ENCODE results near the gene RCAN1.
A peak's percentile ranks its signal among the peaks of the same experiment; 100 is the strongest.

Gene RCAN1

DNA sequence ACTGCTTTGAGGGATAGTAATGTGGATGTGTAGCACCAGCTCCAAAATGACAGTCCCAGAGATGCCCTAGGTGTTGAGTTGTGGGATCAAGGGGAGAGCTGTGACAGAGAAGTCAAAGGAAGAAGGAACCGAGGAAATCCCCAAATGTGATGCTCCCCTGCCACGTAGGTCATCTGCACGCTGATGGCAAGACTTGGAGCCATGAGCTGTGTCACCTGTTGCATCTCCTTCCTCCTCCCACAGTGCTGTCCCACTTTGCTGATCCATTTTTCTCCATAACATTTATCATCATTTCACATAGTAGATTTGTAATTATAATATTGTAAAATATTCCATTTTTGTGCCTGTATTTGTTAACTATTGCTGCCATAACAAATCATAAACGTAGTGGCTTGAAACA, 17.6 kb upstream of the RCAN1 start:
- H3K4me2 ChIP-seq (ENCODE audit: low read length) = peak overlapping the region; percentile 48
- H3K27me3 ChIP-seq (ENCODE audit: low read depth, low read length) = 0 out of 2 replicates have a peak, but pooled peaks cover 6% of the 10 kb centered on the region
- H3K27ac ChIP-seq (ENCODE audit: low read length) = no peak overlapping the region
- H3K79me2 ChIP-seq (ENCODE audit: low read length) = no peaks in the 10 kb centered on the region
- peaks cover 20% of the 10 kb centered on the region for H3K4me1 ChIP-seq (ENCODE audit: low read length)
- H4K20me1 ChIP-seq (ENCODE audit: insufficient read depth, low read length) = no peaks in the 10 kb centered on the region
- no peaks in the 10 kb centered on the region for H3K9me3 ChIP-seq (ENCODE audit: insufficient read depth, low read length)
- no peaks in the 10 kb centered on the region for H3K36me3 ChIP-seq (replicated peaks; ENCODE audit: low read depth, low read length)
- H2AFZ ChIP-seq (ENCODE audit: low read depth, low read length) = no peak overlapping the region
- H3K4me3 ChIP-seq (ENCODE audit: low read length) = peak overlapping the region; percentile 40; the same call in 1 of the 2 replicates
- no peak for TF ChIP-seq EZH2phosphoT487 (IDR thresholded peaks at IDR 0.05; ENCODE audit: low read depth)
- TF ChIP-seq, protein P1, sequence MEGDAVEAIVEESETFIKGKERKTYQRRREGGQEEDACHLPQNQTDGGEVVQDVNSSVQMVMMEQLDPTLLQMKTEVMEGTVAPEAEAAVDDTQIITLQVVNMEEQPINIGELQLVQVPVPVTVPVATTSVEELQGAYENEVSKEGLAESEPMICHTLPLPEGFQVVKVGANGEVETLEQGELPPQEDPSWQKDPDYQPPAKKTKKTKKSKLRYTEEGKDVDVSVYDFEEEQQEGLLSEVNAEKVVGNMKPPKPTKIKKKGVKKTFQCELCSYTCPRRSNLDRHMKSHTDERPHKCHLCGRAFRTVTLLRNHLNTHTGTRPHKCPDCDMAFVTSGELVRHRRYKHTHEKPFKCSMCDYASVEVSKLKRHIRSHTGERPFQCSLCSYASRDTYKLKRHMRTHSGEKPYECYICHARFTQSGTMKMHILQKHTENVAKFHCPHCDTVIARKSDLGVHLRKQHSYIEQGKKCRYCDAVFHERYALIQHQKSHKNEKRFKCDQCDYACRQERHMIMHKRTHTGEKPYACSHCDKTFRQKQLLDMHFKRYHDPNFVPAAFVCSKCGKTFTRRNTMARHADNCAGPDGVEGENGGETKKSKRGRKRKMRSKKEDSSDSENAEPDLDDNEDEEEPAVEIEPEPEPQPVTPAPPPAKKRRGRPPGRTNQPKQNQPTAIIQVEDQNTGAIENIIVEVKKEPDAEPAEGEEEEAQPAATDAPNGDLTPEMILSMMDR (IDR thresholded peaks at IDR 0.05; ENCODE audit: low read depth, low read length) = no peak
- no peak overlapping the region for H3K9ac ChIP-seq (ENCODE audit: low read length)

DNA sequence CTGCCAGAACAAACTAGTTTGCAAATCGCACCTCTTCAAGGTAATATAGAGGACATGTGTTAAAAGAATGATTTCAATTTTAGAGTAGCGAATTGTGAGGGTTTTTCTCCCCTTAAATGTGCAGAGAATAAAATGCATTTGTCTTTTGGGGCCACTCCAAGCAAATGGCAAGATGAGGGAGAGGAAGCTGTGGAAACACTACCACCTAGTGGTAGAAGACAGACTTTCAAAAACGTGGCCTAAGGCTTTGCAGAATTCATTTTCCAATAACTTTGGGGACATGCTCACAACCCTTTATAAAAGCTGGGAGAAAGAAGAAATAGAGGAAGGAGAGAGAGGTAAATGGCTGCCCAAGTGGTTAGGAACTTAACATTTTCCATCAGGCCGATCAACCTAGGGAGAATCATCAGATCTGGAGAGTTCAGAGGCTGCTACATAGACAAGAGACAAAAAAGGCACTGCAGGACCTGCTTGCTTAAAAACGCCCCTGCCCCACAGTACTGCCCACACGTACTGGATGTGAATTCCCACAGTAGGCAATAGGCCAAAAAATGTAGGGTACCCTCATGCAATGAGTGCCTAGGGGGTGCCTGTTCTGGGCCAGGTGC, 15.7 kb upstream of the RCAN1 start:
- H3K4me2 ChIP-seq (ENCODE audit: low read length) = no peak overlapping the region
- TF ChIP-seq, protein P1 (IDR thresholded peaks at IDR 0.05; ENCODE audit: low read depth, low read length) = peak; percentile 77
- TF ChIP-seq EZH2phosphoT487 (IDR thresholded peaks at IDR 0.05; ENCODE audit: low read depth) = no peak
- 0 out of 2 replicates have a peak, but pooled peaks cover 6% of the 10 kb centered on the region for H3K27me3 ChIP-seq (ENCODE audit: low read depth, low read length)
- H3K4me1 ChIP-seq (ENCODE audit: low read length) = peaks cover 18% of the 10 kb centered on the region
- no peak overlapping the region for H3K9ac ChIP-seq (ENCODE audit: low read length)
- no peak overlapping the region for H2AFZ ChIP-seq (ENCODE audit: low read depth, low read length)
- H3K27ac ChIP-seq (ENCODE audit: low read length) = no peak overlapping the region
- H3K4me3 ChIP-seq (ENCODE audit: low read length) = no peak overlapping the region
- H3K36me3 ChIP-seq (replicated peaks; ENCODE audit: low read depth, low read length) = no peaks in the 10 kb centered on the region
- H4K20me1 ChIP-seq (ENCODE audit: insufficient read depth, low read length) = no peaks in the 10 kb centered on the region
- H3K79me2 ChIP-seq (ENCODE audit: low read length) = no peaks in the 10 kb centered on the region
- H3K9me3 ChIP-seq (ENCODE audit: insufficient read depth, low read length) = no peaks in the 10 kb centered on the region

DNA sequence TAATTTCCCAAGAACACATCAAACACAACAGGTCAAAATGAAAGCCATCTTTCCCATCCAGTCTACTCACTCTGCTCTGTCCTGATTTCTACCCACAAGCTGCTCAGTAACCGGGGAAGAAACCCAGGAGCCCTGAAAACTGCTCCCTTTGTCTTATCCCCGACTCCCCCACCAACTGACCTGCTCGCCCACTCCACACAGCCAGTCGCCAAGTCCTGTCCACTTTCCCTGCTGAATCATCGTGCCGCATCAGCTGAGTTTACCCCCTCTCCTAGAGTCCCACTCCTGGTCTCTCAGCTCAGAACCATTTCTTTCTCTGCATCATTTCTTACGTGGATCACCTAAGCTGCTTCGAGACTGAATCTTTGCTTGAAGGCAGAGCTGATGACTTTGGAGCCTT, 11.2 kb upstream of the RCAN1 start:
- H3K4me3 ChIP-seq (ENCODE audit: low read length) = no peak overlapping the region
- no peaks in the 10 kb centered on the region for H3K9me3 ChIP-seq (ENCODE audit: insufficient read depth, low read length)
- peaks cover 12% of the 10 kb centered on the region for H3K4me1 ChIP-seq (ENCODE audit: low read length)
- no peaks in the 10 kb centered on the region for H3K36me3 ChIP-seq (replicated peaks; ENCODE audit: low read depth, low read length)
- TF ChIP-seq, protein P1 (IDR thresholded peaks at IDR 0.05; ENCODE audit: low read depth, low read length) = no peak
- no peak for TF ChIP-seq EZH2phosphoT487 (IDR thresholded peaks at IDR 0.05; ENCODE audit: low read depth)
- H3K79me2 ChIP-seq (ENCODE audit: low read length) = no peaks in the 10 kb centered on the region
- no peak overlapping the region for H3K4me2 ChIP-seq (ENCODE audit: low read length)
- 0 out of 2 replicates have a peak, but pooled peaks cover 6% of the 10 kb centered on the region for H3K27me3 ChIP-seq (ENCODE audit: low read depth, low read length)
- H3K27ac ChIP-seq (ENCODE audit: low read length) = no peak overlapping the region
- H4K20me1 ChIP-seq (ENCODE audit: insufficient read depth, low read length) = no peaks in the 10 kb centered on the region
- no peak overlapping the region for H3K9ac ChIP-seq (ENCODE audit: low read length)
- no peak overlapping the region for H2AFZ ChIP-seq (ENCODE audit: low read depth, low read length)

DNA sequence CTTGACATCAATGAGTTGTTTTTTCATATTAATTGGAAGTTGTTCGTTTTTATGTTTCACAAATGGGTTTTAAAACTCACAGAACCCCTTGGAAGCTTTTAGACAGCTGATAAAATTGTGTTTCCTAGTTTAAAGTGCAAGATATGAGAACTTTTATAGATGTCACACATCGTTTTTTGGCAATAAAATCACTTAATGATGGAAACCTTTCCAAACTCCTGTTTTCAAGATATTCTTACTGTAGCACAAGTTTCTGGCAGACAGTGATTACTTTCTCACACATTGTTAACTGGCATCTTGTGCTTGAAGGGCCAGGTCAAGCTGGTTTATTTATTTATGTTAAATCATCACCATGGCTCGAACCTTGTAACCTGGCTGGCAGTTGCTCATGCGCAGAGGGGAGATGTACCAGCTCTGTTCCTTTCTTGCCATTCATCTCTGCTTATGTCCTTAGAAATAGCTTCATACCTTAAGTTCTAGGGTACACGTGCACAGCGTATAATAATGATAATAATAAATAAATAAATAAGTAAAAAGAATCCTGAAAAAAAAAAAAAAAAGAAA, 10.2 kb upstream of the RCAN1 start:
- no peak overlapping the region for H3K27ac ChIP-seq (ENCODE audit: low read length)
- no peaks in the 10 kb centered on the region for H4K20me1 ChIP-seq (ENCODE audit: insufficient read depth, low read length)
- H2AFZ ChIP-seq (ENCODE audit: low read depth, low read length) = no peak overlapping the region
- H3K79me2 ChIP-seq (ENCODE audit: low read length) = no peaks in the 10 kb centered on the region
- H3K9me3 ChIP-seq (ENCODE audit: insufficient read depth, low read length) = no peaks in the 10 kb centered on the region
- H3K4me3 ChIP-seq (ENCODE audit: low read length) = no peak overlapping the region
- H3K9ac ChIP-seq (ENCODE audit: low read length) = no peak overlapping the region
- no peak overlapping the region for H3K4me2 ChIP-seq (ENCODE audit: low read length)
- H3K4me1 ChIP-seq (ENCODE audit: low read length) = peaks cover 12% of the 10 kb centered on the region
- H3K36me3 ChIP-seq (replicated peaks; ENCODE audit: low read depth, low read length) = no peaks in the 10 kb centered on the region
- TF ChIP-seq, protein P1 (IDR thresholded peaks at IDR 0.05; ENCODE audit: low read depth, low read length) = no peak
- TF ChIP-seq EZH2phosphoT487 (IDR thresholded peaks at IDR 0.05; ENCODE audit: low read depth) = no peak
- H3K27me3 ChIP-seq (ENCODE audit: low read depth, low read length) = 0 out of 2 replicates have a peak, but pooled peaks cover 6% of the 10 kb centered on the region

Data from OCI-LY3 (cell line).